Tibial artery (tissue), 4 donors: Measurements from ENCODE around the gene CSNK1A1.

Experiments
- DNase-seq, 2 donors: peaks; one replicate each; pipeline ENCODE4 v3.0.0-alpha.2; 2019
- H3K27ac ChIP-seq, 2 donors: fragments of 200-600 bp; sonication (generic) in 1 of 2; 1 replicate in 1 of 2; 2 replicates in 1 of 2; pipeline ENCODE4 v1.5.1; 2018 to 2019; ENCODE audit warnings: mild to moderate bottlenecking in 1 of 2
- H3K27me3 ChIP-seq, 2 donors: fragments of 200-600 bp; sonication (generic) in 1 of 2; one replicate each; pipeline versions ENCODE4 v1.5.1 to v1.6.0; 2016 to 2019
- H3K36me3 ChIP-seq, 3 donors: fragments of 200-600 bp; sonication (generic) in 2 of 3; one replicate each; pipeline ENCODE4 v1.5.1; 2016 to 2019; ENCODE audit warnings: mild to moderate bottlenecking in 2 of 3
- H3K4me1 ChIP-seq, 4 donors: fragments of 200-600 bp; sonication (generic) in 2 of 4; 1 replicate in 3 of 4; 2 replicates in 1 of 4; pipeline ENCODE4 v1.5.1; 2016 to 2019
- H3K4me3 ChIP-seq, 2 donors: fragments of 200-600 bp; sonication (generic) in 1 of 2; 1 replicate in 1 of 2; 2 replicates in 1 of 2; pipeline ENCODE4 v1.5.1; 2018 to 2019; ENCODE audit warnings: mild to moderate bottlenecking in 2 of 2
- H3K9me3 ChIP-seq, 3 donors: fragments of 200-600 bp; sonication (generic) in 1 of 3; one replicate each; pipeline ENCODE4 v1.5.1; 2016 to 2019
- intact Hi-C: fragments of 100-400 bp; cut with DNase I; formaldehyde crosslinking; loops from one replicate; pipeline ENCODE4 v1.15.0; 2023; ENCODE audit warnings: low total_unique reads
- TF ChIP-seq, protein P1 (sequence below), 2 experiments: fragments of 200-600 bp in 1 of 2; fragments of 450-650 bp in 1 of 2; IDR thresholded peaks; one replicate each; pipeline ENCODE4 v1.5.1; 2017 to 2019; ENCODE audit warnings: antibody characterized with exemption in 2 of 2, mild to moderate bottlenecking in 1 of 2, moderate library complexity in 1 of 2

Gene CSNK1A1

DNA sequence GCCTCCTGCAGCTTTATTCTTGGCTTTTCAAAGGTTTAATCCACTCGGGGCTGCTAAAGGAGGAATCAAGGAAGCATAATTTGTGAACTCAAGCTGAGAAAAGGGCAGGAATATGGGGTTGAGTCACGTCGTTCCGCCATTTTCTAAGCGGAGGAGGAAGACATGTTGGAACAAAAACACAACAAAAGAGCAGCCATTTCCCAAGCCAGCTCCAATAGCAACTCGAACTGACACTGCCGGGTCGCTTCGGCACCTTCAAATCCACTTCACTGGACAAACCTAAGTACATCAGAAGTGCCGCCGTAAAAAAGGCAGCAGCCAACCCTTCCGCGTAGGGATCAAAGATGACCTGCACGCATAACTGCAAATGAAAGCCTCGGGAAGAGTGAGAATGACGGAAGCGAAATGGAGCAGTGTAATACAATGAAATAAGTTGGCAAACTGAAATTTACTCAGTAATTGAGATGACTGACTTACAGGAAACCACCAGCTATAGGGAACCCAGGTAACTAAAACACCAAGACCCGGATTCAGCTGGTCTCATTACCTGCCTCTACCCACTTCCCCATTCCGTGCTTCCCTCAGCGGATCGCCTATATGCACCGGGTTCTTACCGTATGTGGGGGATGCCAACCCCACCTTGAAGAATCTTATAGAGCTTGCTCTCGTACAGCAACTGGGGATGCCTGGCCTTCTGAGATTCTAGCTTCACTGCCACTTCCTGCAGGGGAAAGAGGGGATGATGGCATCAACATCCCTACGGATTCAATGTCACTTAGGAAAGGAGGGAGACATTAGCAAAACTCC lies 1.6 kb downstream of the CSNK1A1 start:
- peak overlapping the region; percentile 97 to 99 for H3K27ac ChIP-seq
- peaks cover 21 to 31% (median 25%) of the 10 kb centered on the region in 3 donors for H3K36me3 ChIP-seq
- DNase-seq: no peak
- H3K4me3 ChIP-seq: peak overlapping the region; percentile 92 to 96
- no peaks in the 10 kb centered on the region for H3K27me3 ChIP-seq
- intact Hi-C loops: no loop called here
- TF ChIP-seq, protein P1, sequence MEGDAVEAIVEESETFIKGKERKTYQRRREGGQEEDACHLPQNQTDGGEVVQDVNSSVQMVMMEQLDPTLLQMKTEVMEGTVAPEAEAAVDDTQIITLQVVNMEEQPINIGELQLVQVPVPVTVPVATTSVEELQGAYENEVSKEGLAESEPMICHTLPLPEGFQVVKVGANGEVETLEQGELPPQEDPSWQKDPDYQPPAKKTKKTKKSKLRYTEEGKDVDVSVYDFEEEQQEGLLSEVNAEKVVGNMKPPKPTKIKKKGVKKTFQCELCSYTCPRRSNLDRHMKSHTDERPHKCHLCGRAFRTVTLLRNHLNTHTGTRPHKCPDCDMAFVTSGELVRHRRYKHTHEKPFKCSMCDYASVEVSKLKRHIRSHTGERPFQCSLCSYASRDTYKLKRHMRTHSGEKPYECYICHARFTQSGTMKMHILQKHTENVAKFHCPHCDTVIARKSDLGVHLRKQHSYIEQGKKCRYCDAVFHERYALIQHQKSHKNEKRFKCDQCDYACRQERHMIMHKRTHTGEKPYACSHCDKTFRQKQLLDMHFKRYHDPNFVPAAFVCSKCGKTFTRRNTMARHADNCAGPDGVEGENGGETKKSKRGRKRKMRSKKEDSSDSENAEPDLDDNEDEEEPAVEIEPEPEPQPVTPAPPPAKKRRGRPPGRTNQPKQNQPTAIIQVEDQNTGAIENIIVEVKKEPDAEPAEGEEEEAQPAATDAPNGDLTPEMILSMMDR (IDR thresholded peaks at IDR 0.05): no peak
- H3K4me1 ChIP-seq: peaks cover 0 to 55% (median 28%) of the 10 kb centered on the region in 4 donors
- H3K9me3 ChIP-seq: no peaks in the 10 kb centered on the region

GRCh38 chr5:149546974-149547373 lies 4.3 kb downstream of the CSNK1A1 start:
- intact Hi-C loops: no loop called here
- H3K4me3 ChIP-seq: no peak overlapping the region
- H3K9me3 ChIP-seq: no peaks in the 10 kb centered on the region
- TF ChIP-seq, protein P1 (IDR thresholded peaks at IDR 0.05): no peak
- DNase-seq: no peak
- H3K27me3 ChIP-seq: no peaks in the 10 kb centered on the region
- peaks cover 21 to 31% (median 25%) of the 10 kb centered on the region in 3 donors for H3K36me3 ChIP-seq
- peaks cover 0 to 74% (median 45%) of the 10 kb centered on the region in 4 donors for H3K4me1 ChIP-seq
- peak overlapping the region in 1 of 2 donors; percentile 97 for H3K27ac ChIP-seq

- no peak overlapping the region for H3K4me3 ChIP-seq
- H3K4me1 ChIP-seq: peaks cover 0 to 88% (median 49%) of the 10 kb centered on the region in 4 donors
- peak overlapping the region in 1 of 2 donors; percentile 61 for H3K27ac ChIP-seq
- H3K36me3 ChIP-seq: peaks cover 21 to 31% (median 25%) of the 10 kb centered on the region in 3 donors
- TF ChIP-seq, protein P1 (IDR thresholded peaks at IDR 0.05): no peak
- no peaks in the 10 kb centered on the region for H3K27me3 ChIP-seq
- intact Hi-C loops: no loop called here
- DNase-seq: no peak
- H3K9me3 ChIP-seq: no peaks in the 10 kb centered on the region
These were observed 5.9 kb downstream of the CSNK1A1 start for GRCh38 chr5:149545327-149545726.

GRCh38 chr5:149544028-149544420 lies 7.2 kb downstream of the CSNK1A1 start:
- Histone ChIP-seq H3K4me3 (peak overlapping the region in 1 of 2 donors; percentile 1), H3K36me3 (peaks cover 21 to 31% (median 25%) of the 10 kb centered on the region in 3 donors), H3K4me1 (peaks cover 0 to 98% (median 58%) of the 10 kb centered on the region in 4 donors), H3K9me3 (no peaks in the 10 kb centered on the region), H3K27ac (peak overlapping the region; percentile 39 to 61), H3K27me3 (no peaks in the 10 kb centered on the region)
- TF ChIP-seq, protein P1 (IDR thresholded peaks at IDR 0.05): no peak
- no peak for DNase-seq
- intact Hi-C loops: no loop called here

DNA sequence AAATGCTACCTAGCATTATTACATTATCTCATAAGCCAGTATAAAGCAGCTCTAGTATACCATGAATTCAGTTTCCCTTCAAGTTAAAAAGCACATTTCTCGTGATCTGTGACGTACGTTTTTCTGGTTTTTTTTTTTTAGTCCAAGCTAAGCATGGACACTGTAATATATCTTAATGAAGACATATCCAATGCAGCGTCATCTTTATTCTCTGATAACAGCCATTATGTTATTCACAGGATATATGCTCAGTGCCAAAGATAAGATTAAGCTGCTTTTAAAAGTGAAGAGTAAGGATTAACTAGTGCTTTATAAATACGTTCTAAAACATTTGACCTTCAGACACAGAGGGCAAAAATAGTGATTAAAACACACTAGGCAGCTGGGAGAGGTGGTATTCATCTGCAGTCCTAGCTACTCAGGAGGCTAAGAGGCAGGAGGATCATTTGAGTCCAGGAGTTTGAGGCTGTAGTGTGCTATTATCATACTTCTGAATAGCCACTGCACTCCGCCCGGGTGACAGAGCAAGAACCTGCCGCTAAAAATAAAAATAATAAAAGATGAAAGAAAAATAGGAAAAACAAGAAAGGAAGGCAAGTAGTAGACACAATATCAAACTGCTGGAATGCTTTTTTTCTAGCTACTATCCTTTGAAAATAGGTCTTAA lies 7.7 kb downstream of the CSNK1A1 start:
- DNase-seq: no peak
- intact Hi-C loops: no loop called here
- H3K4me1 ChIP-seq: peaks cover 0 to 94% (median 56%) of the 10 kb centered on the region in 4 donors
- no peaks in the 10 kb centered on the region for H3K27me3 ChIP-seq
- no peaks in the 10 kb centered on the region for H3K9me3 ChIP-seq
- H3K27ac ChIP-seq: peak overlapping the region; percentile 39 to 61
- TF ChIP-seq, protein P1 (IDR thresholded peaks at IDR 0.05): no peak
- H3K36me3 ChIP-seq: peaks cover 21 to 30% (median 25%) of the 10 kb centered on the region in 3 donors
- H3K4me3 ChIP-seq: peak overlapping the region in 1 of 2 donors; percentile 1
